ENCODE measurements around the gene KLHL26. TPM values are rescaled to one million over a fixed set of nuclear protein-coding genes. Genes with fewer than 3 reads are reported as not detected.

KLHL26 gene
- polyA plus RNA-seq, 1 experiment, result 2.3 TPM

- TF ChIP-seq, protein P1, sequence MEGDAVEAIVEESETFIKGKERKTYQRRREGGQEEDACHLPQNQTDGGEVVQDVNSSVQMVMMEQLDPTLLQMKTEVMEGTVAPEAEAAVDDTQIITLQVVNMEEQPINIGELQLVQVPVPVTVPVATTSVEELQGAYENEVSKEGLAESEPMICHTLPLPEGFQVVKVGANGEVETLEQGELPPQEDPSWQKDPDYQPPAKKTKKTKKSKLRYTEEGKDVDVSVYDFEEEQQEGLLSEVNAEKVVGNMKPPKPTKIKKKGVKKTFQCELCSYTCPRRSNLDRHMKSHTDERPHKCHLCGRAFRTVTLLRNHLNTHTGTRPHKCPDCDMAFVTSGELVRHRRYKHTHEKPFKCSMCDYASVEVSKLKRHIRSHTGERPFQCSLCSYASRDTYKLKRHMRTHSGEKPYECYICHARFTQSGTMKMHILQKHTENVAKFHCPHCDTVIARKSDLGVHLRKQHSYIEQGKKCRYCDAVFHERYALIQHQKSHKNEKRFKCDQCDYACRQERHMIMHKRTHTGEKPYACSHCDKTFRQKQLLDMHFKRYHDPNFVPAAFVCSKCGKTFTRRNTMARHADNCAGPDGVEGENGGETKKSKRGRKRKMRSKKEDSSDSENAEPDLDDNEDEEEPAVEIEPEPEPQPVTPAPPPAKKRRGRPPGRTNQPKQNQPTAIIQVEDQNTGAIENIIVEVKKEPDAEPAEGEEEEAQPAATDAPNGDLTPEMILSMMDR (IDR thresholded peaks at IDR 0.05; ENCODE audit: insufficient read depth, low read depth, low read length), result no peak
- H3K4me3 ChIP-seq (ENCODE audit: low read depth, low read length), result no peak overlapping the region
- no peaks in the 10 kb centered on the region for H3K27me3 ChIP-seq (ENCODE audit: control insufficient read depth, insufficient read depth, low read length)
- DNase-seq (ENCODE audit: low read depth), result no peak
- POLR2A ChIA-PET, result no interaction called here
- H3K36me3 ChIP-seq (ENCODE audit: control insufficient read depth, insufficient read depth, low read length), result peaks cover 11% of the 10 kb centered on the region
- CTCF ChIA-PET, result no interaction called here
Measured at GRCh38 chr19:18668744-18669523, 32.1 kb downstream of the KLHL26 start.

- Histone ChIP-seq H3K4me3 (ENCODE audit: low read depth, low read length) (no peak overlapping the region), H3K36me3 (ENCODE audit: control insufficient read depth, insufficient read depth, low read length) (peaks cover 9% of the 10 kb centered on the region), H3K27me3 (ENCODE audit: control insufficient read depth, insufficient read depth, low read length) (no peaks in the 10 kb centered on the region)
- ChIA-PET CTCF (no interaction called here), POLR2A (no interaction called here)
- TF ChIP-seq, protein P1 (IDR thresholded peaks at IDR 0.05; ENCODE audit: insufficient read depth, low read depth, low read length), result no peak
- no peak for DNase-seq (ENCODE audit: low read depth)
Measured at GRCh38 chr19:18669524-18669817, 32.6 kb downstream of the KLHL26 start.

GRCh38 chr19:18669883-18670282 lies 33.1 kb downstream of the KLHL26 start:
- no peak for DNase-seq (ENCODE audit: low read depth)
- Histone ChIP-seq H3K36me3 (ENCODE audit: control insufficient read depth, insufficient read depth, low read length) (peaks cover 9% of the 10 kb centered on the region), H3K4me3 (ENCODE audit: low read depth, low read length) (no peak overlapping the region), H3K27me3 (ENCODE audit: control insufficient read depth, insufficient read depth, low read length) (no peaks in the 10 kb centered on the region)
- POLR2A ChIA-PET, result no interaction called here
- CTCF ChIA-PET, result no interaction called here
- TF ChIP-seq, protein P1 (IDR thresholded peaks at IDR 0.05; ENCODE audit: insufficient read depth, low read depth, low read length), result no peak

GRCh38 chr19:18670312-18670711 lies 33.5 kb downstream of the KLHL26 start:
- H3K36me3 ChIP-seq (ENCODE audit: control insufficient read depth, insufficient read depth, low read length), result peaks cover 9% of the 10 kb centered on the region
- TF ChIP-seq, protein P1 (IDR thresholded peaks at IDR 0.05; ENCODE audit: insufficient read depth, low read depth, low read length), result no peak
- ChIA-PET POLR2A (no interaction called here), CTCF (no interaction called here)
- no peaks in the 10 kb centered on the region for H3K27me3 ChIP-seq (ENCODE audit: control insufficient read depth, insufficient read depth, low read length)
- DNase-seq (ENCODE audit: low read depth), result no peak
- H3K4me3 ChIP-seq (ENCODE audit: low read depth, low read length), result no peak overlapping the region

DNA sequence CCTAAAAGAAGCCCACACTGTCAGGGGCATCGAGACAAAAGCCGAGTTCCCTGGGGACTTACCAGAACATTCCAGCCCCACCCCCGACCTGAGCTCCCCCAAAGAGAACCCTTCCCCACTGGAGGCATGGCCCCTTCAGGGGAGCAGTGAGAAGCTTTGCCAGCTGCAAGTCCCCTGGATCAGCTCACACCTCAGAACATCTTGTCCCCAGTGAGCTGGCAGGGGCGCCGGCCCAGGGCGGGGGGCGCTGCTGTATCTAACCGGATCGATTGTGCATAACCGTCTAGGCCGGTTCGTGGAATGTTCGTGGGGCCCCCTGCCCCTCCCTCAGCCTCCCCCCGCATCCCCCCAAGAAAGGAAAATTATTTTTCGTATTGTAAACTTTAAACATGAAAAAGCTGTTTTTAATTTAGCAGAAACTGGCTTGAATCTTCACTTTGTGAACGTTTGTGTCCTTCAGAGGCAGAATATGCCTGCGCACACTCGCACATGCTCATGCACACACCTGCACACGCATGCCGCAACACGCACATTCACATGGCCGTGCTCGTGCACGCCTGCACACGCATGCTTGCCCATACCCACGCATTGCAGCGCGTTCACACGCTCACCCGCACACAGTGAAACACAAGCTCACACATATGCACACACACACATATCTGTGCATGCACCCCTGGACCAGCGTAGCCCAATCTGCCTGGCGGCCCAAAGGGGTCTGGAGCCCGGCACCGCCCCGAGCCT lies 34.6 kb downstream of the KLHL26 start:
- Histone ChIP-seq H3K4me3 (ENCODE audit: low read depth, low read length) (no peak overlapping the region), H3K27me3 (ENCODE audit: control insufficient read depth, insufficient read depth, low read length) (no peaks in the 10 kb centered on the region), H3K36me3 (ENCODE audit: control insufficient read depth, insufficient read depth, low read length) (peaks cover 9% of the 10 kb centered on the region)
- no peak for DNase-seq (ENCODE audit: low read depth)
- TF ChIP-seq, protein P1 (IDR thresholded peaks at IDR 0.05; ENCODE audit: insufficient read depth, low read depth, low read length), result no peak
- CTCF ChIA-PET, result interaction anchor here (2.5 kb wide), 1 partner anchor 77 kb away, joined by 7 read pairs; no protein-coding TSS in a partner anchor
- POLR2A ChIA-PET, result no interaction called here

Measured in BJ (cell line).